HEK293T (cell line): ENCODE results near the gene CD8B.

Source experiments
- CTCF ChIA-PET: fragments of 350-600 bp; formaldehyde crosslinking; extraction: SDS; loops from one replicate; lab custom pipeline; 2021; ENCODE audit warnings: antibody characterized with exemption, inconsistent platforms; lab: Yijun Ruan, JAX
- POLR2A ChIA-PET: fragments of 350-600 bp; formaldehyde crosslinking; extraction: SDS; loops from one replicate; lab custom pipeline; 2020; ENCODE audit warnings: antibody characterized with exemption, inconsistent platforms; lab: Yijun Ruan, JAX
- DNase-seq: peaks from one replicate; pipeline ENCODE4 v3.0.0; 2012; ENCODE audit warnings: mixed read lengths; ENCODE audit errors: extremely low spot score
- ARNT ChIP-seq: fragments of 450-650 bp; IDR thresholded peaks from 2 replicates; pipeline ENCODE4 v1.6.1; 2017; ENCODE audit warnings: mild to moderate bottlenecking
- BHLHE40 ChIP-seq: fragments of 450-650 bp; IDR thresholded peaks from 2 replicates; pipeline ENCODE4 v1.6.1; 2016; ENCODE audit warnings: mild to moderate bottlenecking, moderate library complexity, borderline replicate concordance
- CTBP1 ChIP-seq: fragments of 450-650 bp; IDR thresholded peaks from 2 replicates; pipeline ENCODE4 v1.6.1; 2016; ENCODE audit warnings: borderline replicate concordance
- ELF4 ChIP-seq: fragments of 450-650 bp; IDR thresholded peaks from 2 replicates; pipeline ENCODE4 v1.6.1; 2017; ENCODE audit warnings: antibody characterized with exemption
- FOXA1 ChIP-seq: fragments of 450-650 bp; IDR thresholded peaks from 2 replicates; pipeline ENCODE4 v1.6.1; 2016; ENCODE audit warnings: mild to moderate bottlenecking
- FOXK2 ChIP-seq: fragments of 450-650 bp; IDR thresholded peaks from 2 replicates; pipeline ENCODE4 v1.6.1; 2016; ENCODE audit warnings: mild to moderate bottlenecking
- FOXM1 ChIP-seq: fragments of 450-650 bp; IDR thresholded peaks from 2 replicates; pipeline ENCODE4 v1.6.1; 2017; ENCODE audit warnings: mild to moderate bottlenecking, borderline replicate concordance
- HDGF ChIP-seq: fragments of 450-650 bp; IDR thresholded peaks from 2 replicates; pipeline ENCODE4 v1.6.1; 2017; ENCODE audit warnings: antibody characterized with exemption, borderline replicate concordance
- L3MBTL2 ChIP-seq: fragments of 450-650 bp; conservative IDR thresholded peaks from 2 replicates; pipeline ENCODE4 v1.6.1; 2016; ENCODE audit warnings: mild to moderate bottlenecking
- LEF1 ChIP-seq: fragments of 450-650 bp; IDR thresholded peaks from 2 replicates; pipeline ENCODE4 v1.6.1; 2017; ENCODE audit warnings: mild to moderate bottlenecking, borderline replicate concordance
- NFRKB ChIP-seq: fragments of 450-650 bp; IDR thresholded peaks from 2 replicates; pipeline ENCODE4 v1.6.1; 2016; ENCODE audit warnings: mild to moderate bottlenecking, moderate library complexity
- PKNOX1 ChIP-seq: fragments of 450-650 bp; IDR thresholded peaks from 2 replicates; pipeline ENCODE4 v1.6.1; 2016
- SP1 ChIP-seq: fragments of 450-650 bp; IDR thresholded peaks from 2 replicates; pipeline ENCODE4 v1.6.1; 2017
- SUZ12 ChIP-seq: fragments of 450-650 bp; IDR thresholded peaks from 2 replicates; pipeline ENCODE4 v1.6.1; 2016; ENCODE audit warnings: mild to moderate bottlenecking
- TARDBP ChIP-seq: fragments of 450-650 bp; IDR thresholded peaks from 2 replicates; pipeline ENCODE4 v1.6.1; 2016
- ZNF384 ChIP-seq: fragments of 450-650 bp; IDR thresholded peaks from 2 replicates; pipeline ENCODE4 v1.6.1; 2016

CD8B gene

GRCh38 chr2:86785456-86785855 lies 76.2 kb downstream of the CD8B start:
- CTCF ChIA-PET = interaction anchor here (0.6 kb wide), 1 partner anchor 1588 kb away, joined by 3 read pairs; no protein-coding TSS in a partner anchor
- POLR2A ChIA-PET = no interaction called here
- DNase-seq = no peak
- no peak for TF ChIP-seq ELF4
- no peak for TF ChIP-seq FOXK2
- no peak for TF ChIP-seq L3MBTL2
- no peak for TF ChIP-seq LEF1
- TF ChIP-seq BHLHE40 = no peak
- TF ChIP-seq ZNF384 = no peak
- no peak for TF ChIP-seq SUZ12
- no peak for TF ChIP-seq SP1

- TF ChIP-seq SP1 (no peak), TARDBP (no peak)
- DNase-seq = no peak
- CTCF ChIA-PET = interaction anchor here (0.5 kb wide), 1 partner anchor 20 kb away, joined by 6 read pairs; no protein-coding TSS in a partner anchor
- POLR2A ChIA-PET = no interaction called here
Observed at GRCh38 chr2:86783615-86784339, 77.9 kb downstream of the CD8B start.

GRCh38 chr2:86782748-86783147 lies 78.9 kb downstream of the CD8B start:
- ChIA-PET CTCF (no interaction called here), POLR2A (no interaction called here)
- DNase-seq = no peak
- TF ChIP-seq SP1 = no peak

- CTCF ChIA-PET = no interaction called here
- POLR2A ChIA-PET = no interaction called here
- DNase-seq = no peak
- TF ChIP-seq TARDBP (no peak), FOXK2 (no peak), FOXA1 (no peak), ZNF384 (no peak)
Observed at GRCh38 chr2:86781363-86781762, 80.3 kb downstream of the CD8B start.

- ChIA-PET POLR2A (no interaction called here), CTCF (no interaction called here)
- TF ChIP-seq TARDBP (no peak), HDGF (no peak), FOXM1 (no peak), FOXK2 (no peak), NFRKB (no peak), BHLHE40 (no peak), L3MBTL2 (no peak), FOXA1 (no peak), ARNT (no peak), LEF1 (no peak), CTBP1 (no peak), ELF4 (no peak)
- DNase-seq = no peak
Observed at GRCh38 chr2:86779971-86780370, 81.7 kb downstream of the CD8B start.

GRCh38 chr2:86778957-86779356 lies 82.7 kb downstream of the CD8B start:
- CTCF ChIA-PET = no interaction called here
- DNase-seq = no peak
- no peak for TF ChIP-seq TARDBP
- no peak for TF ChIP-seq SP1
- TF ChIP-seq SUZ12 = no peak
- no peak for TF ChIP-seq ZNF384
- no peak for TF ChIP-seq BHLHE40
- no peak for TF ChIP-seq LEF1
- no peak for TF ChIP-seq PKNOX1
- no peak for TF ChIP-seq NFRKB
- TF ChIP-seq FOXM1 = no peak
- no peak for TF ChIP-seq FOXA1
- no peak for TF ChIP-seq ELF4
- no peak for TF ChIP-seq ARNT
- TF ChIP-seq CTBP1 = no peak
- TF ChIP-seq FOXK2 = no peak
- POLR2A ChIA-PET = no interaction called here

GRCh38 chr2:86776532-86776931 lies 85.2 kb downstream of the CD8B start:
- ChIA-PET POLR2A (no interaction called here), CTCF (no interaction called here)
- no peak for TF ChIP-seq ZNF384
- no peak for TF ChIP-seq ARNT
- TF ChIP-seq FOXK2 = no peak
- no peak for TF ChIP-seq PKNOX1
- TF ChIP-seq L3MBTL2 = no peak
- TF ChIP-seq CTBP1 = no peak
- TF ChIP-seq LEF1 = no peak
- no peak for TF ChIP-seq ELF4
- DNase-seq = no peak

- no peak for DNase-seq
- CTCF ChIA-PET = no interaction called here
- TF ChIP-seq HDGF = no peak
- no peak for TF ChIP-seq LEF1
- TF ChIP-seq PKNOX1 = no peak
- POLR2A ChIA-PET = no interaction called here
Observed at GRCh38 chr2:86775338-86775737, 86.3 kb downstream of the CD8B start.
